Activated T-helper 1 cell treated with Interleukin-2 at 50 U/mL for 16 hours (primary cell): ENCODE results near the gene COL12A1.

ENCODE experiments used
- DNase-seq: peaks from one replicate; pipeline ENCODE4 v3.0.0-alpha.2; 2020; ENCODE audit warnings: low read depth

The COL12A1 gene

GRCh38 chr6:75098709-75099108 is 107.1 kb downstream of the COL12A1 start:
- DNase-seq, result no peak

- no peak for DNase-seq
Measured at GRCh38 chr6:75096966-75097365, 108.9 kb downstream of the COL12A1 start.

DNA sequence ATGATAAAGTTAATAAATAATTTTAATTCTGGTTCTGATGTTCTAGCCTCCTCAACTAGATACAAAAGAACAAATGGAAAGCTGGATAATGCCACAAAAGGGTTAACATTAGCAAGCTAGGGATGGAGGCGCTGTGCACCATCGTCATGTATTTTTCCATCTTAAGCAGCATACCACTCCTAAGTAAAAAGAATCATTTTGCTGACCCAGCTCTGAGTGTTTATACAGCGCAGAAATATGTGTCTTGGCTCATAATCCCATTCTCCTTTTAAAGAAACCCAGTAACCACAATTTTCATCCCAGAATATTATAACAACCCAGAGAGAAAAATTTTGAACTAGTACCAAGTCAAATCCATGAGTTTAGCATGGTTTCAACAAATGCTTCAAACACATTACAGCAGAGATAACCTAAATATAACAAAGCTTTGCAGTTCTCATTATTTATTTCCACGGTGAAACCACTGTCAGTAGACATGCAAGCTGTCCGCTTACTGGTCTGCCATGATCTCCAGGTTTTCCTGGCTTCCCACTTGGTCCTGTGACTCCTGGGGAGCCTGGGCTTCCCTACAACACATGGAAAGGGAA is 111.1 kb downstream of the COL12A1 start:
- DNase-seq, result no peak

GRCh38 chr6:75091467-75092190 is 114.2 kb downstream of the COL12A1 start:
- no peak for DNase-seq

GRCh38 chr6:75090576-75090975 is 115.3 kb downstream of the COL12A1 start:
- no peak for DNase-seq

- DNase-seq, result no peak
Measured at GRCh38 chr6:75089921-75090320, 115.9 kb downstream of the COL12A1 start.

- DNase-seq, result no peak
Measured at GRCh38 chr6:75089151-75089897, 116.5 kb downstream of the COL12A1 start.

- no peak for DNase-seq
Measured at GRCh38 chr6:75085931-75086635, 119.8 kb downstream of the COL12A1 start.

GRCh38 chr6:75084872-75085381 is 120.9 kb downstream of the COL12A1 start:
- no peak for DNase-seq

GRCh38 chr6:75084018-75084417 is 121.8 kb downstream of the COL12A1 start:
- no peak for DNase-seq

- no peak for DNase-seq
Measured at GRCh38 chr6:75081921-75082320, 123.9 kb downstream of the COL12A1 start.

DNA sequence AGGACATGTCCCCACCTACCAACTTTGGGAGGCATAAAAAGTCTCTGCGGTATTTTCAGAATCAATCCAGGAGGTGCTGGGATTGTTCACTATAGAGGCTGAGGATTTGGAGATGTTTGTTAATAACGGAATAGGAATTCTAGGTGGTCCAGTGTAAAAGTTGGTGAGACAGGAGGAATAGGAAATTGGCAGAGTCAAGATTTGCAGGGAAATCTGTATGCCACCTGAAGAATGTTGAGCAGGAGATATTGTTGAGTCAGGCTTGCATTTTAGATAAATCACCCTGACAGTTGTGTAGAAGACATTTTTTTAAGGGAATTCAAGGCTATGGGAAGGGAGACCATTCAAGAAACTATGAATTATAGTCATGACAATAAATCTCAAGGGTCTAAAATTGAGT is 124.8 kb downstream of the COL12A1 start:
- DNase-seq, result no peak

DNA sequence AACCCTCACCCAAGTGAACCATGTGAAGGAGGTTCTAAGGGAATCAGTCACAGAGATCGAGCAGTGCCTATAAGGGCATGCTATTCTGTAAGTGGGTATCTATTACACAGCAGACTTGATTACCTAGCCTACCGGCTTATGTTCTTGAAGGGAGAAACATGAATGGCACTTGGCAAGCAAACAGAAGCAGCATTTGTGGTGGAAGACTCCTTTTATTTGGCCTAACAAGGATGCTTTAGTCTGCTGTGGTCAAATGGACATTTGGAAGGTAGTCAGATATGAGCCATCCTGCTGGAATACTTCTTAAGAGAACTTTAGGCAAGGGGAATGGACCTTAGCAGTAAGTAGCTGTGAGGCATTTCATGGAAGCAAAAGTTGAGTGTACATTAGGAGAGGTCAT is 126.3 kb downstream of the COL12A1 start:
- no peak for DNase-seq

DNA sequence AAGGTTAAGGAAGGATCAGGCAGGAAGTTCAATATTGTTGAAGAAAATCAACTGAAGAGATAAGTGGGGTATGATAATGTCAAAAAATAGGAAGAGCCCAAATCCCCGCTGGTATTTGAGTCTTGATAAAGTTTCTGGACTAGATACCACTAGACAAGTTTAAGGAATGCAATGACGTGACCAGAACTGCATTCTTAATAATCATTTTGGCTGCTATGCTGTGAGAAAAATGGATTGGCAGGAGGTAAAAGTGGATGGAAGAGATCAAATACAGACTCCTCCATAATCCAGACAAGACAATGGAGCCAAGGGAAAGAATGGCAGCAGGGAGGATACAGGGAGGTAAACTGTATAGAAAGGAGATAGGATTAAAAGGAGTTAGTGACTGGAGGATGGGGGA is 128.2 kb downstream of the COL12A1 start:
- no peak for DNase-seq

- no peak for DNase-seq
Measured at GRCh38 chr6:75076009-75076408, 129.8 kb downstream of the COL12A1 start.

GRCh38 chr6:75070244-75070643 is 135.6 kb downstream of the COL12A1 start:
- no peak for DNase-seq

DNA sequence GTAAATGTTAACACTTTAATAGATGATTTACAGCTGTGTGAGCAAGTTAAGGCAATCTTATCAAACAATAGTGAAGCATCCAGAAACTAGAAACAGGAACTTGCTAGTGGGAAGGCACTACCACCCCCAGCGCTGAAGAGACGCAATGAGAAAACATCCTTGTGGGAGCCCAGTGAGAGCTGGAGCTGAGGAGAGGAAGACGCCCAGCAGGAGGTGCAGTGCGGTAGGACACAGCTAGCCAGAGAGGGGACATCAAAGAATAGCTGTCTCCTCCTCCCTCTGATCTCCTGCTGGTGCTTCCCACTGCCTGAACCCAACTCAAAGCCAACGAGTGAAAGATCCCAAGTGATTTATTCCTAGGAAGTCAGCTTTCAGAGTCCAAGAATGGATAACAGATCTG is 140.3 kb downstream of the COL12A1 start:
- no peak for DNase-seq

DNA sequence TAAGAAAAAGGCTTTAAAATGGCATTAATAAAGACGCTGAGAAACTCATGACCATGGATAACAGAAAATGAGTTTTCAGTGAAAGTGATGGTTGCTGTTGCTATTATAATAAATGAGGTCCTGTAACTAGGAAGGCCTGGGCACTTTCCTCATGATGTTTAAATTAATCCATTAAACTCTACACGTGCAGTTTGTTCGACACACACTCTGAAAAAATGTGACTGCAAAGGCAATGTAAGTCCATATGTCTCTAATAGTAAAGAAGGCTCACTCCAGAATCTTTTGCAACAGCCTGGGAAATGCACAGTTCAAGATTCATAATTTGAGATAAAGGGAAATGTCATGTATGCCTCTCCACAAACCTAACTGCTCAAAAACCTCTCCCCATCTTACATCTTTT is 153.4 kb downstream of the COL12A1 start:
- no peak for DNase-seq

DNA sequence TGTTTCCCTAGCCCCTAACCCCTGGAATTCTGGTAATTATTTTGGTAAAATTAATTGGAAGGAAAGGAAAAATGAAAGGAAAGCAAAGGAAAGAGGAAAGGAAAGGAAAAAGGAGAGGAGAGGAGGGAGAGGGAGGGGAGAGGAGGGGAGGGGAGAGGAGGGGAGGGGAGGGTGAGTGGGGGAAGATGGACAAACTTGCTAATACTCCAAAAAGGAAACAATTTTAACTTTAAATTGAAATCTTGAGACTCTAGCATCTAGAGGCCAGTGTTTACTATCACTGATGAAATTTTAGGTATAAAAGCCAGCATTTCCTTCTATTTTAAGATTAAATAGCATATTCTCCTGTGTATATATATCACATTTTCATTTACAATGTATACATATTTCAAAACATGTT is 156.5 kb downstream of the COL12A1 start:
- DNase-seq, result no peak

DNA sequence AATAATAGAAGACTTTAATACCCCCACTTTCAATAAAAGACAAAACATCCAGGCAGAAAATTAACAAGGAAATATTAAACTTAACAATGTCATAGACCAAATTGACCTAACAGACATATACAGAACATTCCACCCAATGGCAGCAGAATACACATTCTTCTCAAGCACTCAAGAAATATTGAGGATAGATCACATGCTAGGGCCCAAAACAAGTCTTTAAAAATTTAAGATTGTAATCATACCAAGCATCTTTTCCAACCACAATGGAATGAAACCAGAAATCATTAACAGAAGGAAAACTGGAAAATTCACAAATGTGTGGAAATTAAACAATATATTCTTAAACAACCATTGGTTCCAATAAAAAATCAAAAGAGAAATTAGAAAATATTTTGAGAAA is 161.0 kb downstream of the COL12A1 start:
- DNase-seq, result no peak

DNA sequence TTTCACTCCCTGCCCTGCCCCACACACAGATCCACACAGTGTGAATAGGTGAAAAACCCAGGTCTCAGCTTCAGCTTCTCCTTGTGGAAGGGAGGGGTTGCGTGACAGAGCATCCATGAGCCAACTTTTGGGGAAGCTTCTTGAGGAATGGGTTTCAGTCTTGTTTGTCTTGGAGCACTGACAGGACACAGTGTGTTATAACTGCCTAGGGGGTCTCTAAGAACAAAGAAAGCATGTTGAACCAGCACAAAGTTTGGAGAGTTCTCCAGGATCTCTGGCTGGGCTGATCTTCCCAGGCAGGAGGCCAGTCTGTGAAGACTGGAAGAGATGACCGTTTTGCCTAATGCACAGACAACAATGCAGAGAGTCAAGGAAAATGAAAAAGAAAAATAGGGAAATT is 164.5 kb downstream of the COL12A1 start:
- no peak for DNase-seq
